ENCODE results near the gene TRIP13. TPM values are rescaled to one million over a fixed set of nuclear protein-coding genes. Genes with fewer than 3 reads are reported as not detected.

Gene TRIP13
- total RNA-seq, 4 donors from 2014 or later: 1.2 to 8.3 (median 3.5) TPM

DNA sequence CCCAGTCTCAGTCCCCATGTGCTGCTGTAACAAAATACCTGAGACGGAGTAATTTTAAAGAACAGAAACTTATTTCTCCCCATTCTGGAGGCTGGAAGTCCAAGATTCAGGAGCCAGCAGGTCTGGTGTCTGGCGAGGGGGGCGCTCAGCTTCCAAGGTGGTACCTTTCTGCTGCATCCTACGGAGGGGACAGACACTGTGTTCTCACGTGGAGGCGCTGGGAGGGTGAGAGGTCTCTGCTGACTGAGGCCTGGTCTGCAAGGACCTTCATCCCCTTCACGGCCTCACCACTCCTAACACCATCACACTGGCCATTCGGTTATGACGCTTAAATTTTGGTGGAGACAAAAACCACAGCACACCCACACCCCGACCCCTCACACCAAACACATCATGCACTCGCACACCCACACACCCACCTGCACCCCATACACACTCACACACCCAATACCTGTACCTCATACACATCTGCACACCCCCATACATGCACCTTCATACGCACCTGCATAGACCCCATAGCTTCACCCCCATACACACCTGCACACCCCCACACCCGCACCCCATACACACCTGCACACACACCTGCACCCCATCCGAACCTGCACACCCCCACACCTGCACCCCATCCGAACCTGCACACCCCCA lies 32.1 kb upstream of the TRIP13 start:
- Histone ChIP-seq H3K27me3 (no peaks in the 10 kb centered on the region), H3K4me3 (no peak overlapping the region), H3K9me3 (no peaks in the 10 kb centered on the region), H3K27ac (no peak overlapping the region), H3K36me3 (peaks cover 0 to 31% (median 0%) of the 10 kb centered on the region in 3 donors), H3K4me1 (no peaks in the 10 kb centered on the region)
- no peak for DNase-seq
- no peak for TF ChIP-seq POLR2A (IDR thresholded peaks at IDR 0.05)
- TF ChIP-seq, protein P1, sequence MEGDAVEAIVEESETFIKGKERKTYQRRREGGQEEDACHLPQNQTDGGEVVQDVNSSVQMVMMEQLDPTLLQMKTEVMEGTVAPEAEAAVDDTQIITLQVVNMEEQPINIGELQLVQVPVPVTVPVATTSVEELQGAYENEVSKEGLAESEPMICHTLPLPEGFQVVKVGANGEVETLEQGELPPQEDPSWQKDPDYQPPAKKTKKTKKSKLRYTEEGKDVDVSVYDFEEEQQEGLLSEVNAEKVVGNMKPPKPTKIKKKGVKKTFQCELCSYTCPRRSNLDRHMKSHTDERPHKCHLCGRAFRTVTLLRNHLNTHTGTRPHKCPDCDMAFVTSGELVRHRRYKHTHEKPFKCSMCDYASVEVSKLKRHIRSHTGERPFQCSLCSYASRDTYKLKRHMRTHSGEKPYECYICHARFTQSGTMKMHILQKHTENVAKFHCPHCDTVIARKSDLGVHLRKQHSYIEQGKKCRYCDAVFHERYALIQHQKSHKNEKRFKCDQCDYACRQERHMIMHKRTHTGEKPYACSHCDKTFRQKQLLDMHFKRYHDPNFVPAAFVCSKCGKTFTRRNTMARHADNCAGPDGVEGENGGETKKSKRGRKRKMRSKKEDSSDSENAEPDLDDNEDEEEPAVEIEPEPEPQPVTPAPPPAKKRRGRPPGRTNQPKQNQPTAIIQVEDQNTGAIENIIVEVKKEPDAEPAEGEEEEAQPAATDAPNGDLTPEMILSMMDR (IDR thresholded peaks at IDR 0.05): no peak

DNA sequence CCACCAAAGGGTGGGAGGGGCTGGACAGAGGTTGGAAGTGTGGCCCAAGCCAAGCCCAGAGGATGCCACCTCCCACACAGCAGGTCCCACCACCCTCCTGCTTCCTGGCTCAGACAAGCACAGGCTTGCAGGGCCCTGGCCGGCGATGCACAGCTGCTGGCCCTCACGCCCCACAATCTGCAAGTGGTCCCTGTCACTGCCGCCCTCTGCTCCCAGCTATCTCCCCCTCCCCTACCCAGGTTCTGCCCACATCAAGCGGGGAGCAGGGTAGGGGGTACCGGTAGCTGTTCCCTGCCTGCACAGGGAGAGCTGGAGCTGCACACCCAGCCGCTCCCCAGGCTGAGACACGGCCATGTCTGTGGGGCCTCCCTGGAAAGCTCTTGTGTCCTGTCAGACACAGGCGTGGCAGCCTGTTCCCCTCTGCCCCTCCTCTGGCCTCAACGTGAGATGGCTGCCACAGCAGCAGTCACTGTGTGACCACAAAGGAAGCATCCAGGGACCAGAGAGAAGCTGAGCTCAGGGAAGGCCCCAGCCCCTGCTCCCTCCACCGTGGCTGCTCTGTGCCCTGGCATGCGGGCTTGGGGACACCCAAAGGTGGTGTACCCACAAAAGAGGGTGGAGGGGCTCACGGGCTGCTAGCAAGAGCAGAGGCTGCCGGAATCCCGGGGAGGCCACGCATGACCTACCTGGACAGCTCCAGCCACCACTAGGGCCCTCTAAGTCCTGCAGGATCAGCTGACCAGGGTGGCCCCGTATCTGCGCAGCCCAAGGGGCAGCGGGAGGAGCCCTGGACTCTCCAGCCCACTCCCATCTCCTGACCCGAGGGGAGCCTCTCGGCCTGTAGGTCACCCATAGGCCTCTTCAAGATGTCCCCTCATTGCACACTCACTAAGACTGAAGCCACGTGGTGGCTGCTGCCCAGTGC lies 31.0 kb upstream of the TRIP13 start:
- Histone ChIP-seq H3K9me3 (no peaks in the 10 kb centered on the region), H3K36me3 (peaks cover 0 to 36% (median 0%) of the 10 kb centered on the region in 3 donors), H3K4me1 (peaks cover 0 to under 1% (median 0%) of the 10 kb centered on the region in 4 donors), H3K27ac (no peak overlapping the region), H3K4me3 (no peak overlapping the region), H3K27me3 (no peaks in the 10 kb centered on the region)
- no peak for DNase-seq
- TF ChIP-seq, protein P1 (IDR thresholded peaks at IDR 0.05): no peak
- TF ChIP-seq POLR2A (IDR thresholded peaks at IDR 0.05): no peak

DNA sequence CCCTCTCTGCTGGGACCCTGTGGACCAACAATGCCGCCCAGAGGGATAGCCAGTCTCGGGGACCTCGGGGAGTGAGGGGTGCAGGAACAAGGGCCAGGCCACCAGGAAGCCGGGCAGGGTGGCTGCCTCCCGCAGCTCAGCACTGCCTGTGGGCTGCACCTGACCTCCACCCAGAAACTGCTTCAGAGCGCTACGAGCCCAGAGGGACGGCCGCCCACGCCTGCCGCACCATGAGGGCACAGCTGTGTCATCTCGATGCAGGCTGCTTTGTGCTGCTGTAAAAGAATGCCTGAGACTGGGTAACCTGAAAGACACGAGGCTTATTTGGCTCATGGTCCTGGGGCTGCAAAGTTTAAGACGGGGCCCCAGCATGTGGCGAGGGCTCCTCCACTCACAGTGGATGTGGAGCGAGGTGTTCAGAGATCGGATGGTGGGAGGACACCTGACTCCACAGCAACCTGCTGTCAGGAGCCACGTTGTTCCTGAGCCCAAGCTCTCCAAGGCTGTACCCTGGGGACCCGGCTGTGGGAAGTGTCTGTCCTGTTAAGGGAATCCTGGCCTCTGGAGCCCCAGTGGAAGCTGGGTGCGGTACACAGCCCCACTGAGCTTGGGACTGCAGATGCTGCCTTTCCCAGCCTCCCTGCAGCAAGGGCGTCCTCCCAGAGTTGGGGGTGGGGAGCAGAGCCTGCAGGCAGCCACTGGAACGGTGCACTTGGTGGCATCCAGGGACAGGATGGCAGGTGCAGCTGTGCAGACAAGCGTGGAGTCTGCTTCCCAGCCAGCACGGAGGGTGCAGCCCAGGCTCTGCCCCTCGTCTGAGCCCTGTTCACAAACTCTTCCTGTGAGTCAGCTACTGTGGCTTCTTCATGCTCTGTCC lies 30.1 kb upstream of the TRIP13 start:
- no peaks in the 10 kb centered on the region for H3K27me3 ChIP-seq
- H3K36me3 ChIP-seq: peaks cover 0 to 45% (median 0%) of the 10 kb centered on the region in 3 donors
- H3K9me3 ChIP-seq: no peaks in the 10 kb centered on the region
- TF ChIP-seq POLR2A (IDR thresholded peaks at IDR 0.05): no peak
- TF ChIP-seq, protein P1 (IDR thresholded peaks at IDR 0.05): no peak
- H3K4me3 ChIP-seq: no peak overlapping the region
- peaks cover 0 to 8% (median 0%) of the 10 kb centered on the region in 4 donors for H3K4me1 ChIP-seq
- no peak overlapping the region for H3K27ac ChIP-seq
- no peak for DNase-seq

DNA sequence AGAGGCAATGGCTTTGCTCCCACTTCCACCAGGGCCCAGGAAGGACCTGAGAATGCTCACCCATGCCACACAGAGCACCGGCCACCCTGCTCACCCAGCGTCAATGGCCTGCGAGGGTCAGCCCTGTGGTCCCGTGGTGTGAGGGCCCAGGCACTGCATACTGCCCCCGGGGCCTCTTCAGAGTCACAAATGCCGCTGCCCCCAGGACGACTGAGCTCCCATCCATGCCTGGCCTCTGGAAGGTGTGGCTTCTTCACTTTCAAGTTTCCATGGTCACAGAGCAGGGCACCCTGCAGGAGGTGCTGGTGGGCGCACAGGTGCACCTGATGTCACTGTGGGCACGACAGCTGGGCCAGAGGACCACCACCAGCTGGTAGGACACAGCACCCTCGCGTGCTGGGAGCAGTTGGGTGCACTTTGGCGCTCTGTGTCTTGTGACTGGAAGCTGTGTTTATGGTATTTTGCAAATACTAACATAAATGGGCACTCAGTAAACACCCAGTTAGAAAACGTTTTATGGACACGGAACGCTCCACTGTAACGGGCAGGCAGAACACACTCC lies 29.4 kb upstream of the TRIP13 start:
- TF ChIP-seq, protein P1 (IDR thresholded peaks at IDR 0.05): no peak
- TF ChIP-seq POLR2A (IDR thresholded peaks at IDR 0.05): no peak
- Histone ChIP-seq H3K27ac (no peak overlapping the region), H3K27me3 (no peaks in the 10 kb centered on the region), H3K4me3 (no peak overlapping the region), H3K9me3 (no peaks in the 10 kb centered on the region), H3K4me1 (peaks cover 0 to 8% (median 0%) of the 10 kb centered on the region in 4 donors), H3K36me3 (peaks cover 0 to 51% (median 0%) of the 10 kb centered on the region in 3 donors)
- no peak for DNase-seq

Measured in Peyer's patch (tissue), 4 donors.